SU-DHL-6 (cell line): ENCODE results near the gene AXL.

Experiments
- EZH2phosphoT487 ChIP-seq: fragments of 200-600 bp; sonication (generic), shearing (Covaris generic); conservative IDR thresholded peaks from 2 replicates; pipeline ENCODE4 v1.6.1; 2018; ENCODE audit warnings: mild to moderate bottlenecking, antibody characterized with exemption, low read length, moderate library complexity, mixed read lengths
- TF ChIP-seq, protein P1 (sequence below): fragments of 200-600 bp; sonication (generic); IDR thresholded peaks from one replicate; pipeline ENCODE4 v1.5.1; 2017; ENCODE audit warnings: antibody characterized with exemption, mild to moderate bottlenecking, low read length, moderate library complexity; ENCODE audit not compliant: insufficient read depth, poor library complexity, severe bottlenecking

DNA sequence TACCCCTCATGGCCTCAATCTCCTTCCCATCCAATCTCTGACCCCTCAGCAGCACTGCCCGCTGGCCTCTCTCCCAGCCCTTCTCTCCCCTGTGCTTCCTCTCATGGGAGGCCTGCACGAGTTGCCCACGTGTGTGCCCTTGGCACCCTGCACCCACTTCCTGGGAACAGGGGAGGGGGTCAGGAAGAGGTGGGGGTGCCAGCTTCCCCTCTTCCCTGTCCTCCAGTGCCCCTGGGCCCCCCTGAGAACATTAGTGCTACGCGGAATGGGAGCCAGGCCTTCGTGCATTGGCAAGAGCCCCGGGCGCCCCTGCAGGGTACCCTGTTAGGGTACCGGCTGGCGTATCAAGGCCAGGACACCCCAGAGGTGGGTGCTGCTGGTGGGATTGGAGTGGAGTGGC is 19.2 kb downstream of the AXL start:
- TF ChIP-seq, protein P1, sequence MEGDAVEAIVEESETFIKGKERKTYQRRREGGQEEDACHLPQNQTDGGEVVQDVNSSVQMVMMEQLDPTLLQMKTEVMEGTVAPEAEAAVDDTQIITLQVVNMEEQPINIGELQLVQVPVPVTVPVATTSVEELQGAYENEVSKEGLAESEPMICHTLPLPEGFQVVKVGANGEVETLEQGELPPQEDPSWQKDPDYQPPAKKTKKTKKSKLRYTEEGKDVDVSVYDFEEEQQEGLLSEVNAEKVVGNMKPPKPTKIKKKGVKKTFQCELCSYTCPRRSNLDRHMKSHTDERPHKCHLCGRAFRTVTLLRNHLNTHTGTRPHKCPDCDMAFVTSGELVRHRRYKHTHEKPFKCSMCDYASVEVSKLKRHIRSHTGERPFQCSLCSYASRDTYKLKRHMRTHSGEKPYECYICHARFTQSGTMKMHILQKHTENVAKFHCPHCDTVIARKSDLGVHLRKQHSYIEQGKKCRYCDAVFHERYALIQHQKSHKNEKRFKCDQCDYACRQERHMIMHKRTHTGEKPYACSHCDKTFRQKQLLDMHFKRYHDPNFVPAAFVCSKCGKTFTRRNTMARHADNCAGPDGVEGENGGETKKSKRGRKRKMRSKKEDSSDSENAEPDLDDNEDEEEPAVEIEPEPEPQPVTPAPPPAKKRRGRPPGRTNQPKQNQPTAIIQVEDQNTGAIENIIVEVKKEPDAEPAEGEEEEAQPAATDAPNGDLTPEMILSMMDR, result no peak
- no peak for TF ChIP-seq EZH2phosphoT487
